Activated effector memory CD4-positive, alpha-beta T cell treated with Interleukin-2 at 50 U/mL for 16 hours (primary cell): ENCODE measurements around the gene TAGLN2.
"Not testable (repeated sequence)": the region's sequence is repeated elsewhere in the genome, so short reads cannot be mapped to it uniquely, and the experiment has no call there.

Experiments used
- DNase-seq: peaks from one replicate; pipeline ENCODE4 v3.0.0-alpha.2; 2020

The TAGLN2 gene

DNA sequence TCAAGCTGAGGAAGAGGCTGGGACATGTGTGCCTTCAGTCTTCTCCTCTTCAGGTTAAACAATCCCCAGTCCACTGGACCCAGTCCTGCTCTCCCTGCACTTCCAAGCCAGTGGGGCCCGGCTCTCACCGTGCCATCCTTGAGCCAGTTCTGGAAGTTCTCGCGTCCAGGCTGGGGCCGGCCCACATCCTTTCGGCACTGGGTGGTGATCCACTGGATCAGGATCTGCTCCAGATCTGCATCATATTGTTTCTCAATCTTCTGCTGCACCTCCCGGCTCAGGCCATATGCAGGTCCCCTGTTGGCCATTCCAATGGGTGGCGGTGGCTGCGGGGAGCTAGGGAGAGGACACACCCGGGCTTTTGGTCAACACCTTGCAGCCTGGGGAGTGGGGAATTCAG is 5.1 kb downstream of the TAGLN2 start:
- no peak for DNase-seq

DNA sequence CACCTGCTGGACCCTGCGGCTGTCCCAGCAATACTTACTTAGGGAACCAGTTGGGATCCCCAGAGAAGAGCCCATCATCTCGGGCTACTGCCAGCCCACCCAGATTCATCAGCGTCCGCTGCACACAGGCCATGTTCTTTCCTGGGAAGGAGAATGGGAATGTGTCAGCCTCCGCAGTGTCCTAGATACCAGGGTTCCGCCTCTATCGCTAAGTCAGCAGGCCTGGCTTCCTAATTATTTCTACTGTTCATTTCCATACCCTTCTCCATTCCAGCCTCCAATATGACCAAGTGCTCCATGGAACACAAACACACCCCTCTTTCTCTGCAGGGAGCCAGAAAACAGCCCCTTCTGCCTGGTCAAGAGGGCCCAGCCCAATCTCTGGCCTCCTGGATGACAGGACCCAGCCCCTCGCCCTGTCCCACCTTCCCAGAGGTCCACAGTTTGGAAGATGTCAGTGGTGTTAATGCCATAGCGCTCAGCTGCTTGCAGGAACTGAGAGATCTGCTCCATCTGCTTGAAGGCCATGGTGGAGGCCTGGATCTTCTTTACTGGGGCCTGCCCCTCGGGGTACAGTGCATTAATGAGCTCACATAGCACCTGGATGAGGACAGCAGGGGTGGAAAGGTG is 6.0 kb downstream of the TAGLN2 start:
- DNase-seq, result no peak

DNA sequence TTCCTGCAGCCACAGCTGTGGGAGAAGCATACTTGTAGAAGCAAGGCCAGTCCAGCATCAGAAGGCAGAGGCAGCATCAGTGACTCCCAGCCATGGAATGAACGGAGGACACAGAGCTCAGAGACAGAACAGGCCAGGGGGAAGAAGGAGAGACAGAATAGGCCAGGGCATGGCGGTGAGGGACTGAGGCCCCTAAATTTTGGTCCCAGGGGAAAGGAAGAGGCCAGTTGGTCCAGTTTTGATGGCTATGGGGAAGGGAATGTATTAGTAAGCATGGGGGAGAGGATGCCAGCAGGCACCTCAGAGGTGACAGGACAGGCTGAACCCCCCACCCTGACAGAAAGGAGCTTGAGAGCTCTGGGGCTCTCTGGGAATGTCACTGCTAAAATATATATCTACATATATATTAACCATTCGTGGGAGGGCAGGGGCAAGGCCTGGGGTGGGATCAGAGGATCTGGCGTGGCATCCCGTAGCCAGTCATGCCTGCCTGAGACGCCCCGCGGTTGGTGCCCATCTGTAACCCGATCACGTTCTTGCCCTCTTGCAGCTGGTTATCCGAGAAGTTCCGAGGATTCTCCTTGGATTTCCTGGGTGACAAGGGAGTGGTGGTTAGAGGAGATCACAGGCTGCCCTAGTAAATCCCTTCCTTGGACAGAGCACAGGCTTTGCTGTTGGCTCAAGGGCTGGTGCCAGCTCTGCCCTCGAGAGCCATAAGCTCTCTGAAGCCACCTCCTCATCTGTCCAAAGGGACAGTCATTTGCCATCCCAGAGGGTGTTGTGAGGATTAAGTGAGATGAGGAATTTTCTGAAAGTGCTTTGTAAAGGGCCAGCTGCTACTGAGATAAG is 6.7 kb downstream of the TAGLN2 start:
- no peak for DNase-seq

GRCh38 chr1:159917533-159918351 is 7.6 kb downstream of the TAGLN2 start:
- DNase-seq, result no peak

- DNase-seq, result no peak
These were observed 8.9 kb downstream of the TAGLN2 start for GRCh38 chr1:159916242-159917051.

DNA sequence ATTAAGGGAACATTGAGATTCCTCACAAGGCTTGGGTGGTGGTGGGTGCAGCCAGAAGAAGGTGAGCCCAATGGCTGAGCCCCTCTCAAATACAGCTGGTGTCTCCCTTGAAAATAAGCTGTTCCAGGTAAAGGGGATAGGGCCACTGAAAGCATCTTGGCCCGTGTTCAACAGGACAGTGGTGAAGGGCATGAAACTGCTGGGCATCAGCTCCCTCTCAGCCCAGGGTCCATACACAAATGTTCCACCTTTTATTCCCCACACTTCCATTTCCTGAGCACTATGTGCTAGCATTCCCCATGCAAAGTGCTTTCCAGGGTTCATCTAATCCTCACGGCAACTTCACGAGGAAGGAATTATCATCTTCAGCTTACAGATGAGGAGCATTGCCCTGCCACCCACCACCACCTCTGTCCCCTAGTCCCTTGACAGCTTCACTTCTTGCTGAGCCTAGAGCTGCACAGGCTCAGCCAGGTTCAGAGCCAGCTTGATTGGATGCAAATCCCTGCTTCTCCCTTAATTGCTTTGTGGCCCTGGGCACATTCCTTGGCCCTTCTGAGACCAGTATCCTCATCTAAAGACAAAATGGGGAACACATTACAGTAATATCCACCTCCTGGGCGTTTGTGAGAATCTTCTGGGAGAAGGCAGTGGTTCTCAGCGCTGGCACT is 9.6 kb downstream of the TAGLN2 start:
- no peak for DNase-seq

DNA sequence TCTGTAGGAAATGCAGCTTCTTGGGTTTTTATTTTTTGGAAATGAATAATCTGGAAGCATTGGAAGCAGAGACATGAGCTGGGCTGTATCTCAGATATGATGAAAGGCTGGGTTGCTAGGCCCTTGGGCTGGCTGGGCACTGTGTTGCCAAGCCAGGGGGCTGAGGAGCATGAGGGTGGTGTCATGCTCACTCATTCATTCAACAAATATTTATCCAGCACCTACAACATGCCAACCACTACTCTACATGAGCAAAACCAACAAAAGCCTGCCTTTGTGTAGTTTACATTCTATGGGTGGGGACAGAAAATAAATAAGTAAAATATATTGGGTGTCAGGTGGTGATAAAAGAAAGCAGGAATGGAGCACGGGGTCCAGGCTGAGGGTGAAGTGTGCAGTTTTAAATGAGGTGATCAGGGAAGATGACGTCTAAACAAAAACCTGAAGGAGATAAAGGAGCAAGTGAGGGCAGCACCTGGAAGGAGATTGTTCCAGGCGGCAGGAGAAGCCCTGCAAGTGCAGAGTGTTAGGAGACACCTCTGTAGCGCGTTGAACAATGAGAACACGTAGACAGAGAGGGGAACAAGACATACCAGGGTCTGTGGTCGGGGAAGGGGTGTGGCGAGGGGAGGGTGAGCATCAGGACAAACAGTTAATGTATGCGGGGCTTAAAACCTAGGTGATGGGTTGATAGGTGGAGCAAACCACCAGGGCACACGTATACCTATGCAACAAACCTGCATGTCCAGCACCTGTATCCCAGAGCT is 10.9 kb downstream of the TAGLN2 start:
- DNase-seq, result no peak

DNA sequence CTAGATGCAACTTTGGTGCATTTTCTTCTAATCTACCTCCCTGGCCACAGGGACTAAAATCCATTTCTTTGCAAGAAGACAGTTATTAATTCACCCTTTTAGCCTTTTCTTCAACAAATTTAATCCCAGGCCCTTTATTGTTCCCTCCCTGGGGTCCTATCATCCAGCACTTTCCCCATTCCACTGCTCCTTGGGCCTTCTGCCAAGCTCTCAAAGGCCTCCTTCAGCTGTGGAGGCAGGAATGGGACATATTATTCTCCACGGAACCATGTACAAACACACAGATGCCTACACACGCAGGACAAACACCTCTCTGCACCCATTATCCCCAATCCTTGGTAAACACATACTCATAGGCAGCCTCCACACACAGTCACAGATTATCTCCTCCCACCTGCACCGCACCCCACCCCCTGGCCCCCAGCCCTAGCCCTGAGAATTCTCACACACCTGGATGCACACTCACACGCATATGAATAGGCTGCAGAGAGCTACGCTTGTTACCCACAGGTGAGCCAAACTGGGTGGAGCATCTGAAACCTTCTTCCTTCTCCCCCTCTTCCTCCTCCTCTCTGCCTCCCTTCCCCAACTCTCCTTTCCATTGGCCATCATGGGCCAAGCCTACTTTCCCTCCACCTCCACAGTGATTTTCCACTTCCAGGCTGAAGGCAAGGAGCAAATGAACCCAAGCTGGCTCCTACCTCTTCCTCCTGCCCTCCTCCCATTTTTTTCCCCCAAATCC is 11.7 kb downstream of the TAGLN2 start:
- DNase-seq, result no peak

GRCh38 chr1:159911326-159912070 is 13.8 kb downstream of the TAGLN2 start:
- no peak for DNase-seq

DNA sequence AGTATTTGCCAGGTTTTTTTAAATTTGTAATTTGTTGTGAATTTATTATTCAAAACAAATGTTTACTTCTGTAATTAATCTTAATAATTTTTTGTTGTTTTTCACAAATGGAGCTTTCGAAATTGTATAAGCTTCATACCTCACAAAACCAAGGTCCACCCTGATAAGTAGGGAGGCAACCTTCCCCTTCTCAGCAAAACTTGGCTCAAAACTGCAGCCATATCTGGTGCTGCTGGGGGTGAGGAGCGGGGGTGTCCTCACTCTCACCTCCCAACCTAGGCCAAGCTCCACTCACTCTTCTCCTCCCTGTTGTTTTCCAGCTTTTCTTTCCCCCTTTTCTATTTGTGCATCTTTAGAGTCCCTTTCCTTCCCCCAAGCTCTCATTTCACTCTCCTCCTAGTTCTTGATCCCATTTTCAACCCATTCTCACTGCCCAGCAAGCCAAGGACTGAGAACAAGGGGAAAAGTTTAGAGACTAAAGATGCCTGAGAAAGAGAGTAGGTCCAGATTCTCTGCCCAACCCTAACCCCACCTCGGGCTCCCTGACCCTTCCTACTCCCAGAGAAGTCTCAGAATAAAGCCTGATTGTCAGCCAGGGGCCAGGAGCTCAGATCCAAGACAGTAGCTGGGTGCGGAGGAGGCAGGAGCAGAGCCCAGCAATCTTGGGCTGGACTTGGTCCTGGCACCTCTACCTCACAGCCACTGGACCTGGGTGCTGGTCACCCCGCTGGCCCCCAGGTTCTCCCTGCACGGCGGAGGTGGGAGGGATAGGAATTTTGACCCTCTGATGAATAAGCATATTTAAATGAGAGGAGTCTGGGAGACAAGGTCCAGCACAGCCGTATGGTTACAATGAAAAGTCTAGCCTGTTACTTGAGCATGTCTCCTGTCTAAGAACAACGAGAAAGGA is 17.0 kb downstream of the TAGLN2 start:
- DNase-seq, result no peak

DNA sequence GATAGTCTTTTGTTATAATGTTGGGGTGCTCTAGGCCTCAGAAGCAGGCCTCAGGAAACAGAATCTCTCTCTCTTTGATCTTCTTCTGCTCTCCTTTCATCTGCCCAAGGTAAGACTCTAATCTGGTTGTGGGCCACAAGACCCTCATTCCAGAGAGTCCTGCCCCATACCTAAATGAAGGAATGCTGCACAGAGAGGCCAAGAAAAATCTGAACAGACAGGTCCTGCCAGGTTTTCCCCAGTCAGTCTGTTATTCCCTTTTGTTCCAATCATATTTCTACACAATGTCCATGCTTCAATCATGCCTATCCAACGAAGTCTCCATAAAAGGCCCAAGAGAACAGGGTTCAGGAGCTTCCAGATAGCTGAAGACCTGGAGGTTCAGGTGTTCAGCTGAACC is 18.3 kb downstream of the TAGLN2 start:
- no peak for DNase-seq

GRCh38 chr1:159904036-159904435 is 21.3 kb downstream of the TAGLN2 start:
- DNase-seq, result not testable (repeated sequence)

DNA sequence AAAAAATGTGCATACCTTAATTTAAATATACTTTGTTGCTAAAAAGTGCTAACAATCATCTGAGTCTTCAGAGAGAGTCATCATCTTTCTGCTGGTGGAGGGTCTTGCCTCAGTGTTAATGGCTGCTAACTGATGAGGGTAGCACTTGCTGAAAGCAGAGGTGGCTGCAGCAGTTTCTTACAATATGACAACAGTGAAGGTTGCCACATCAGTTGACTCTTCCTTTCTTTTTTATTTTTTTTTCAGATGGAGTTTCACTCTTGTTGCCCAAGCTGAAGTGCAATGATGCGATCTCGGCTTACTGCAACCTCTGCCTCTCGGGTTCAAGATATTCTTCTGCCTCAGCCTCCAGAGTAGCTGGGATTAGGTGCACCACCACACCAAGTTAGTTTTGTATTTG is 22.8 kb downstream of the TAGLN2 start:
- no peak for DNase-seq

- no peak for DNase-seq
These were observed 24.4 kb downstream of the TAGLN2 start for GRCh38 chr1:159900755-159901360.

DNA sequence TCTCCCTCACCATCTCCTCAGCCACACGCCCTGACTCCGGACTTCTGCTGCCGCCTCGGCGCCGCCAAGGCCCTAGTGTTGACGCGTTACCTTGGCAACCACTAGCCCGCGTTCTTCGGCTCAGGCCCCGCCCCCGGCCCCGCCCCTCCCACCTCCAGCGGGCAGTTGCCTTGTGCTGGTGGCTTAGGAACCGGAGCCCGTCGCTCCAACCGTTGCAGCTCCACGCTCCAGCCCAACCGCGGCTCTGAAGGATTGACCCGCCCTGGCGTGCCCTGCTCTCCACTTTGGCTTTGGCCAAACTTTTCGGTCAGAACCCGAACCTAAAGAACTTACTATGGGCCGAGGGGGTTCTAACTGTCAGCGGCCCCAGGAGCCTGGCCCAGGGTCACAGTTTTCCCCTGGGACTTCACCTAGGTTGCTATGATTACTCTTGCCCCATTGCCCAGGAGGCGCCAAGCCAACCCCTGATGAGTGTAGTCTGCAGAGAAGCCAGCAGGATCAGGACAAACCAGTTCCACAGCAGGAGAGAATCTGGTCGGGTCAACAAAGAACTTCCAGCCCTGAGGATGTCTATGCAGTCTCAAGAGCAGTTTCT is 25.1 kb downstream of the TAGLN2 start, which contains the start of gene CFAP45:
CFAP45 (minus strand) TSS at position 80 of the 595 bp plus-strand sequence; CDS start at position 13, 67 bp downstream.
- DNase-seq, result no peak

GRCh38 chr1:159899634-159900033 is 25.7 kb downstream of the TAGLN2 start:
- DNase-seq, result not testable (repeated sequence)

- DNase-seq, result no peak
These were observed 26.8 kb downstream of the TAGLN2 start for GRCh38 chr1:159898527-159898926.

DNA sequence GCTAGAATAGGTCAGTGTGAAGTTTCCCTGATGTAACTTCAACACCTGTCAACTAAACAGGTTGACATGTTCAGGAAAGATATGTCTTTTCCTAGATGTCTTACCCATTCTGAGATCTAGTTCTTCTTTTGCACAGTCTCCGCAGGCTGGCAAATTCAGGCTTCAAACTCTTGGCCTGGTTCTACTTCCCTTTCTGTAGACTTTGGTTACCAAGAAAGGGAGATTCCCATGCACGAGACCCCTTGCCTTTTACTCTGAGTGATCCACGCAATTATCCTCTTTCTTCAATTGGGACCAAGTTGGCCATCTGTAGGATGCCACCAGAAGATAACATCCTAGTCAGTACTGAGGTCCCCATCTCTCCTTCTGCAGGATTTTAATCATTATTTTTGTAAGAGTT is 27.3 kb downstream of the TAGLN2 start:
- DNase-seq, result no peak
